Endothelial cell of umbilical vein (primary cell): ENCODE data around the gene SCN3B.

ENCODE experiments used
- EZH2 ChIP-seq: IDR thresholded peaks from 2 replicates; pipeline ENCODE4 v1.6.1; 2012; ENCODE audit warnings: borderline replicate concordance, low read depth, mild to moderate bottlenecking, moderate library complexity, low read length, inconsistent platforms; ENCODE audit not compliant: severe bottlenecking
- FOS ChIP-seq: IDR thresholded peaks from 2 replicates; pipeline ENCODE4 v1.6.1; 2011; ENCODE audit warnings: mild to moderate bottlenecking, low read length, moderate library complexity, borderline replicate concordance; ENCODE audit not compliant: insufficient read depth
- JUN ChIP-seq: IDR thresholded peaks from 2 replicates; pipeline ENCODE4 v1.6.1; 2011; ENCODE audit warnings: borderline replicate concordance, low read depth; ENCODE audit not compliant: insufficient read length, insufficient read depth
- POLR2A ChIP-seq: IDR thresholded peaks from 2 replicates; pipeline ENCODE4 v1.6.1; 2012; ENCODE audit warnings: low read depth, mild to moderate bottlenecking, control low read depth, low read length
- POLR2AphosphoS5 ChIP-seq: IDR thresholded peaks from 2 replicates; pipeline ENCODE4 v1.6.1; 2012; ENCODE audit warnings: low read depth, mild to moderate bottlenecking, control low read depth, low read length, moderate library complexity; ENCODE audit not compliant: insufficient read depth
- TF ChIP-seq, protein P1 (sequence below), 2 donors: IDR thresholded peaks; 1 replicate in 1 of 2; 2 replicates in 1 of 2; pipeline ENCODE4 v1.5.1; 2011; ENCODE audit warnings: low read length in 2 of 2, mild to moderate bottlenecking in 2 of 2, moderate library complexity in 2 of 2, control low read depth in 1 of 2, inconsistent platforms in 1 of 2, low read depth in 1 of 2; ENCODE audit not compliant: insufficient read depth in 1 of 2; ENCODE audit errors: extremely low read depth in 1 of 2
- TF ChIP-seq, protein P2 (sequence below): IDR thresholded peaks from 2 replicates; pipeline ENCODE4 v1.6.1; 2011; ENCODE audit not compliant: insufficient read depth, insufficient read length

DNA sequence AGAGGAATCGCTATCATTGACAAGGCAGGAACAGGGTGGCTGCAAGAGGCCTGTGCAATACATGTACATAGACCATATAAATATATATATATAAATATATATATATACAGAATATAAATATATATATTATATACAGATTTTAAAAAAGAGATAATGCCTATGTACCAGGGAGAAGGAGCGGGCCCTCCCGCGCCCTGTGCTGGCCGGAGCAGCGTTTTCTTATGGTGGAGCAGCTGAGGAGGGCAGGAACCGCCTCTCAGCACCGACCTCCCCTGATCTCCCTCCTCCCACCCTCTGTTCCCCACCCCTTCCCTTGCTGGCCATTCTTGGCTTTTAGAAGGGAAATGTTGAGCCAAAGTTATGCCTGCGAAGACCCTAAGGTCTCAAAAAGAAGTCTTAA lies 31.8 kb downstream of the SCN3B start:
- TF ChIP-seq, protein P1, sequence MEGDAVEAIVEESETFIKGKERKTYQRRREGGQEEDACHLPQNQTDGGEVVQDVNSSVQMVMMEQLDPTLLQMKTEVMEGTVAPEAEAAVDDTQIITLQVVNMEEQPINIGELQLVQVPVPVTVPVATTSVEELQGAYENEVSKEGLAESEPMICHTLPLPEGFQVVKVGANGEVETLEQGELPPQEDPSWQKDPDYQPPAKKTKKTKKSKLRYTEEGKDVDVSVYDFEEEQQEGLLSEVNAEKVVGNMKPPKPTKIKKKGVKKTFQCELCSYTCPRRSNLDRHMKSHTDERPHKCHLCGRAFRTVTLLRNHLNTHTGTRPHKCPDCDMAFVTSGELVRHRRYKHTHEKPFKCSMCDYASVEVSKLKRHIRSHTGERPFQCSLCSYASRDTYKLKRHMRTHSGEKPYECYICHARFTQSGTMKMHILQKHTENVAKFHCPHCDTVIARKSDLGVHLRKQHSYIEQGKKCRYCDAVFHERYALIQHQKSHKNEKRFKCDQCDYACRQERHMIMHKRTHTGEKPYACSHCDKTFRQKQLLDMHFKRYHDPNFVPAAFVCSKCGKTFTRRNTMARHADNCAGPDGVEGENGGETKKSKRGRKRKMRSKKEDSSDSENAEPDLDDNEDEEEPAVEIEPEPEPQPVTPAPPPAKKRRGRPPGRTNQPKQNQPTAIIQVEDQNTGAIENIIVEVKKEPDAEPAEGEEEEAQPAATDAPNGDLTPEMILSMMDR (IDR thresholded peaks at IDR 0.05; ENCODE audit: extremely low read depth in 1 of 2, insufficient read depth in 1 of 2, low read depth in 1 of 2, low read length in 2 of 2): no peak
- TF ChIP-seq JUN: no peak
- no peak for TF ChIP-seq EZH2
- TF ChIP-seq POLR2AphosphoS5: no peak
- TF ChIP-seq, protein P2, sequence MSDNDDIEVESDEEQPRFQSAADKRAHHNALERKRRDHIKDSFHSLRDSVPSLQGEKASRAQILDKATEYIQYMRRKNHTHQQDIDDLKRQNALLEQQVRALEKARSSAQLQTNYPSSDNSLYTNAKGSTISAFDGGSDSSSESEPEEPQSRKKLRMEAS: no peak
- TF ChIP-seq POLR2A: no peak
- no peak for TF ChIP-seq FOS
